SU-DHL-6 (cell line): Measurements from ENCODE around the gene GPRASP3.

Source experiments
- EZH2phosphoT487 ChIP-seq: fragments of 200-600 bp; sonication (generic), shearing (Covaris generic); conservative IDR thresholded peaks from 2 replicates; pipeline ENCODE4 v1.6.1; 2018; ENCODE audit warnings: mild to moderate bottlenecking, antibody characterized with exemption, low read length, moderate library complexity, mixed read lengths
- TF ChIP-seq, protein P1 (sequence below): fragments of 200-600 bp; sonication (generic); IDR thresholded peaks from one replicate; pipeline ENCODE4 v1.5.1; 2017; ENCODE audit warnings: antibody characterized with exemption, mild to moderate bottlenecking, low read length, moderate library complexity; ENCODE audit not compliant: insufficient read depth, poor library complexity, severe bottlenecking

- TF ChIP-seq, protein P1, sequence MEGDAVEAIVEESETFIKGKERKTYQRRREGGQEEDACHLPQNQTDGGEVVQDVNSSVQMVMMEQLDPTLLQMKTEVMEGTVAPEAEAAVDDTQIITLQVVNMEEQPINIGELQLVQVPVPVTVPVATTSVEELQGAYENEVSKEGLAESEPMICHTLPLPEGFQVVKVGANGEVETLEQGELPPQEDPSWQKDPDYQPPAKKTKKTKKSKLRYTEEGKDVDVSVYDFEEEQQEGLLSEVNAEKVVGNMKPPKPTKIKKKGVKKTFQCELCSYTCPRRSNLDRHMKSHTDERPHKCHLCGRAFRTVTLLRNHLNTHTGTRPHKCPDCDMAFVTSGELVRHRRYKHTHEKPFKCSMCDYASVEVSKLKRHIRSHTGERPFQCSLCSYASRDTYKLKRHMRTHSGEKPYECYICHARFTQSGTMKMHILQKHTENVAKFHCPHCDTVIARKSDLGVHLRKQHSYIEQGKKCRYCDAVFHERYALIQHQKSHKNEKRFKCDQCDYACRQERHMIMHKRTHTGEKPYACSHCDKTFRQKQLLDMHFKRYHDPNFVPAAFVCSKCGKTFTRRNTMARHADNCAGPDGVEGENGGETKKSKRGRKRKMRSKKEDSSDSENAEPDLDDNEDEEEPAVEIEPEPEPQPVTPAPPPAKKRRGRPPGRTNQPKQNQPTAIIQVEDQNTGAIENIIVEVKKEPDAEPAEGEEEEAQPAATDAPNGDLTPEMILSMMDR, result no peak
- no peak for TF ChIP-seq EZH2phosphoT487
Measured at GRCh38 chrX:102715967-102716366, 4.6 kb upstream of the GPRASP3 start.
